ENCODE measurements around the gene HEMK1. TPM values are rescaled to one million over a fixed set of nuclear protein-coding genes. Genes with fewer than 3 reads are reported as not detected.

Gene HEMK1
- total RNA-seq, result 10 to 100 TPM in 3 of 6 donors, 1 to 10 TPM in 3; 5.0 to 25.3 (median 9.6) TPM

- 1% methylated on average over 22 to 49 of the region's 55 CpGs for WGBS, 2 donors
Observed at GRCh38 chr3:50568947-50569749, at the start of gene HEMK1. Gene HEMK1, plus strand, starts transcription at chr3:50569522. Its CDS starts 1,583 bp downstream, at chr3:50571105.

GRCh38 chr3:50520849-50521248 lies 48.5 kb upstream of the HEMK1 start:
- no peaks in the 10 kb centered on the region for H3K27me3 ChIP-seq
- DNase-seq (no peak), ATAC-seq (ENCODE audit: low FRiP score in 2 of 2) (no peak)
- no peaks in the 10 kb centered on the region for H3K9me3 ChIP-seq
- no peak overlapping the region for H3K4me3 ChIP-seq
- no peaks in the 10 kb centered on the region for H3K36me3 ChIP-seq
- peaks cover 8 to 12% (median 11%) of the 10 kb centered on the region in 4 donors for H3K4me1 ChIP-seq
- no peak overlapping the region for H3K27ac ChIP-seq
- WGBS, 2 donors, result 53 to 64% methylated on average over 3 of the region's 3 CpGs
- TF ChIP-seq POLR2AphosphoS5 (IDR thresholded peaks at IDR 0.05) (no peak), CTCF (IDR thresholded peaks at IDR 0.05) (no peak), EP300 (IDR thresholded peaks at IDR 0.05) (no peak), POLR2A (IDR thresholded peaks at IDR 0.05) (no peak)

More at GRCh38 chr3:50568947-50569749, at the start of gene HEMK1:
- Histone ChIP-seq H3K36me3 (peaks cover 0 to 6% (median 0%) of the 10 kb centered on the region in 4 donors), H3K4me3 (peak within 1 kb of the TSS; percentile 50 to 78 (median 62)), H3K4me1 (peaks cover 36 to 61% (median 51%) of the 10 kb centered on the region in 4 donors), H3K9me3 (no peaks in the 10 kb centered on the region), H3K27ac (peak within 1 kb of the TSS; percentile 81 to 91 (median 87)), H3K27me3 (no peaks in the 10 kb centered on the region)
- ATAC-seq (ENCODE audit: low FRiP score in 2 of 2), result peak; percentile 94 to 96
- peak in 1 of 6 experiments; percentile 7 for TF ChIP-seq CTCF (IDR thresholded peaks at IDR 0.05)
- peak; percentile 87 for TF ChIP-seq POLR2AphosphoS5 (IDR thresholded peaks at IDR 0.05)
- TF ChIP-seq EP300 (IDR thresholded peaks at IDR 0.05), result peak in 1 of 4 donors; percentile 75
- TF ChIP-seq POLR2A (IDR thresholded peaks at IDR 0.05), result peak; percentile 37 to 82 (median 68)
- DNase-seq, result peak; percentile 96 to 99

- WGBS, 2 donors, result 83 to 93% methylated on average over 5 of the region's 5 CpGs
- no peak for ATAC-seq (ENCODE audit: low FRiP score in 2 of 2)
- no peaks in the 10 kb centered on the region for H3K27me3 ChIP-seq
- peaks cover under 1 to 5% (median 3%) of the 10 kb centered on the region in 4 donors for H3K4me1 ChIP-seq
- no peak for DNase-seq
- TF ChIP-seq EP300 (IDR thresholded peaks at IDR 0.05), result no peak
- no peak for TF ChIP-seq POLR2AphosphoS5 (IDR thresholded peaks at IDR 0.05)
- no peak for TF ChIP-seq CTCF (IDR thresholded peaks at IDR 0.05)
- no peak for TF ChIP-seq POLR2A (IDR thresholded peaks at IDR 0.05)
- H3K36me3 ChIP-seq, result no peaks in the 10 kb centered on the region
- H3K9me3 ChIP-seq, result no peaks in the 10 kb centered on the region
- H3K27ac ChIP-seq, result no peak overlapping the region
- no peak overlapping the region for H3K4me3 ChIP-seq
Observed at GRCh38 chr3:50521572-50521971, 47.8 kb upstream of the HEMK1 start.

- Histone ChIP-seq H3K9me3 (no peaks in the 10 kb centered on the region), H3K27ac (no peak overlapping the region), H3K36me3 (no peaks in the 10 kb centered on the region), H3K27me3 (no peaks in the 10 kb centered on the region), H3K4me1 (no peaks in the 10 kb centered on the region), H3K4me3 (no peak overlapping the region)
- DNase-seq (no peak), ATAC-seq (ENCODE audit: low FRiP score in 2 of 2) (no peak)
- WGBS, 2 donors, result 74 to 84% methylated on average over 6 to 7 of the region's 9 CpGs
- TF ChIP-seq POLR2A (IDR thresholded peaks at IDR 0.05) (no peak), EP300 (IDR thresholded peaks at IDR 0.05) (no peak), POLR2AphosphoS5 (IDR thresholded peaks at IDR 0.05) (no peak), CTCF (IDR thresholded peaks at IDR 0.05) (no peak)
Observed at GRCh38 chr3:50523279-50523811, 46.0 kb upstream of the HEMK1 start.

Data from upper lobe of left lung (tissue), 6 donors.